ENCODE data around the gene RANBP10.

The RANBP10 gene

DNA sequence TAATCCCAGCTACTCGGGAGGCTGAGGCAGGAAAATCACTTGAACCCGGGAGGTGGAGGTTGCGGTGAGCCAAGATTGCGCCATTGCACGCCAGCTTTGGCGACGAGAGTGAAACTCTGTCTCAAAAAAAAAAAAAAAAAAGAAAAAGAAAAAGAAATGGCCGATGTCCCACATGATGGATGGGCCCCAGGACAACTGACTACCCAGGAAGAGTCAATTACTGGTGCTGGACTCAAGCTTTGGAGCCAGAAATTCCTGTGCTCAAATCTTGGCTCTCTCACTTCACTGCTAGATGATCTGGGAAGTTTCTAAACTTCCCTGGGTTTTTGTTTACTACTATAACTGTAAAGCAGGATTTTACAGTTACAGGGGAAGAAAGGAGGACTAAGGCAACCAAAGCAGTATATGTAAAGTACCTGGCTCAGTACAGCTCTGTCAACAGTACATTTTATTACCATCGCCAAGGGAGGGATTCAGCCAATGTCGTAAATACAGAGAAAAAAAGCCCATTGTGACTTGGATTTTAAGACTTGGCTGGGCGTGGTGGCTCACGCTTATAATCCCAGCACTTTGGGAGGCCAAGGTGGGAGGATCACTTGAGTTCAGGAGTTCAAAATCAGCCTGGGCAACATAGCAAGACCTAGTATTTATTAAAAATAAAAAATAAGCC, 127.9 kb downstream of the RANBP10 start:
- TF ChIP-seq GATA3 (IDR thresholded peaks at IDR 0.05; ENCODE audit: low read depth, low read length) (no peak), GATA2 (IDR thresholded peaks at IDR 0.05; ENCODE audit: low read depth, low read length) (no peak)

DNA sequence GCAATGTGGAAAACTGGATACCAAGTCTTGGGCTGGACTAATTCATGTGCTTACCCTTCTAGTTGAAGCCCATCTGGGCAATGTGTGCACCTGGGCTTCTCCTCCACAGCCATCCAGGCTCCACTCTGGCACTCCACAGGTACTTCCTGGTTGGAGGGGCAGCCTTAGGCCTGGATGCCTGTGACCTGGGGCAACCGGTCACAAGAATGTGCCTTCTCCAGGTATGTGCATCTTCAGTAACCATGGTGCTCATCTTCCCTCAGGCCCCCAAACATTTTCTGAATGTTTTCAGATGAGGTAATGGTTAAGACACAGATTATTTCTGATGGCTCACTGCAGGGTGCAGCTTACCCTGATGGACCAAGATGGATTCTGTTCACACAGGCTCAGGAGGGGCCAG, 128.6 kb downstream of the RANBP10 start:
- TF ChIP-seq GATA3 (IDR thresholded peaks at IDR 0.05; ENCODE audit: low read depth, low read length) = no peak
- no peak for TF ChIP-seq GATA2 (IDR thresholded peaks at IDR 0.05; ENCODE audit: low read depth, low read length)

DNA sequence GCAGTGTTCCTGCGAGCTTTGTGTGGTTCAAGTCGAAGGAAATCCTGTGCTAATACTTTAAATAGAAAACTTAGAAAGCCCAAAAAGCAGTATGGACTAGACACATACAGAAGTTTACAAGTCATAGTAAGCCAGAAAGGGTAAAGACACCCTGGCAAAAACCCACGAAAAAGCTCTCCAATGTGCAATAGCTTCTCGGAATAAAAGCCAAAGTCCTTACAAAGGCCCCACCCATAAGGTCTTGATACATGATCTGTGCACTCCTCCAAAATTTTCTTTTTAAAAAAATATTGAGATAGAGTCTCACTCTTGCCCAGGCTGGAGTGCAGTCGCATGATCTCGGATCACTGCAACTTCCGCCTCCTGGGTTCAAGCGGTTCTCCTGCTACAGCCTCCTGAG, 129.4 kb downstream of the RANBP10 start:
- no peak for TF ChIP-seq GATA2 (IDR thresholded peaks at IDR 0.05; ENCODE audit: low read depth, low read length)
- TF ChIP-seq GATA3 (IDR thresholded peaks at IDR 0.05; ENCODE audit: low read depth, low read length) = no peak

DNA sequence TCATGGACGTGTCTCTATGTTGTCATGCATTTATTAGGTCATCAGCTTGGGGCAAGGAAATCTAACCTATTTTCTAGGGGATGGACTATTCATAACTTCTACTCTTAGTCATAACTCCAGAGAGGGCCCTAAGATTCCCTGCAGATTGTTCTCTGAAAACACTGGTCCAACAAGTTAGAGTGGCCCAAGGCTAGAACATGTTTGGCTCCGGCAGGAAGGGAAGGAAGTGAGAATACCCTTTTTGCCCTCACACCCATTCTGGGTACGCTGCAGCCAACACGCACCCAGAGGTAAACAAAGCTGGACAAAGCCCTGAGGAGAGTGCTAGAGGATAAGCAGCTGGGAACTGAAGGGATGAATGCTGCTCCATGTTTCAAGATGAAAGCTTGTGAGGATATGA, 129.8 kb downstream of the RANBP10 start:
- TF ChIP-seq GATA3 (IDR thresholded peaks at IDR 0.05; ENCODE audit: low read depth, low read length) = no peak
- TF ChIP-seq GATA2 (IDR thresholded peaks at IDR 0.05; ENCODE audit: low read depth, low read length) = no peak

DNA sequence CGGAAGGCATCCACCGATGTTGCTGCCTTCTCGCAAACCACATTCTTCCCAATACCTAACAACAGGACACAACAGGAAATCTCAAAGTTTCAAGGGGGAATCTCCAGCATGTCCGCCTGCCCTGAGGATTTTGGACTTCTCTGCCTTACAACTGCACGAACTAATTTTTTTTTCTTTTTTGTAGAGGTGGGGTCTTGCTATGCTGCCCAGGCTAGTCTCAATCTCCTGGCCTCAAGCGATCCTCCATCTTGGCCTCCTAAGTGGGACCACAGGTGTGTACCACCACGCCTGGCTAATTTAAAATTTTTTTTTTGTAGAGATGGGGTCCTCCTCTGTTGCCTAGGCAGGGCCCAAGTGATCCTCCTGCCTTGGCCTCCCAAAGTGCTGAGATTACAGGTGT, 130.4 kb downstream of the RANBP10 start:
- no peak for TF ChIP-seq GATA3 (IDR thresholded peaks at IDR 0.05; ENCODE audit: low read depth, low read length)

DNA sequence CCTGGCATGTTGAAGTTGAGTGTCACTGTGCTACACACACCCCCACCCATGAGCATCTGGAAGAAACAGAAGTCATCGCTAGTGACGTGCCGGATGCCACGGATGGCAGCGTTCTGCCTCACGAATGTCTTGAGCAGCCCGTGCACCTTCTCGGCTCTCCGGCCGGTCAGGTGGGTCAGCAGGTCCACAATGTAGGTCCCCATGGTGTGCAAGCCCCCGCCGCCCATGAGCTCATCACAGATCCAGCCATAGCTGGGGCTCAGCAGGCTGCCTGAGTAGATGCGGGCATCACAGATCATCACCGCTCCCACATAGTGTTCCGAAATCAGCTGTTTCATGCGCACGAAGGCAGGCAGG, 130.8 kb downstream of the RANBP10 start:
- no peak for TF ChIP-seq GATA3 (IDR thresholded peaks at IDR 0.05; ENCODE audit: low read depth, low read length)
- TF ChIP-seq GATA2 (IDR thresholded peaks at IDR 0.05; ENCODE audit: low read depth, low read length) = no peak

DNA sequence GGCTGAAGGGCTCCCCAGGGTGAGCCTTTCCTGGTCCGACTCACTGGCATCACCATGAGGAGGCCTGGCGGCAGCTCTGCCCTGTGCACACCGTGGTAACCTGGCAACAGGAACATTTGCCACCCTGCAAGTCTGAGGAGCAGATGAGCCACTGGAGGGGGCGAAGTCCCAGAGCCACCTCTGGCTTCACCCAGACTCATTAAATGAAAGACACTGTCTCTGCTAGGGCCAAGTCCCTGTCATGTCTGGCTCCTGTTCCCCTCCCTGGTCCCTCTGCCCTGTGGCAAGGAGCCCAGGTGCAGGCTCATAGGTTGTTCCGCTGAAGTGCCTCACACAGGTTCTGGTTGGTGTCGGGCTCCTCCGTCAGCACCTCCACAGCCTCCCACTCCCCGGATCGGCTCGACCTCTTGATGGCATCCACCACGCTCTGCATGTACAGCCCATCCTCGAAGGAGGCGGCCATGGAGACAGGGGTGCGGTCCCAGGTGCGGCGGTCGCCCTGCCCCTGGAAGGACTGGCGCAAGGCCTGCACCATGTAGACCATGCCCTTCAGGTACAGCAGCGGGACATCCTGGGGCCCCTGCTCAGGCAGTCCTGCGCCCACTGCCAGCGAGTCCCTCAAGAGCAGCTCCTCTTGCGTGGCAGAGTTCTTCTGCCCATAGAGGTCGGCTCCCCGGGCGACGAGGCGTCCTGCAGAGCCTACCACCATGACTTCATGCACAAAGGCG, 131.3 kb downstream of the RANBP10 start:
- no peak for TF ChIP-seq GATA2 (IDR thresholded peaks at IDR 0.05; ENCODE audit: low read depth, low read length)

DNA sequence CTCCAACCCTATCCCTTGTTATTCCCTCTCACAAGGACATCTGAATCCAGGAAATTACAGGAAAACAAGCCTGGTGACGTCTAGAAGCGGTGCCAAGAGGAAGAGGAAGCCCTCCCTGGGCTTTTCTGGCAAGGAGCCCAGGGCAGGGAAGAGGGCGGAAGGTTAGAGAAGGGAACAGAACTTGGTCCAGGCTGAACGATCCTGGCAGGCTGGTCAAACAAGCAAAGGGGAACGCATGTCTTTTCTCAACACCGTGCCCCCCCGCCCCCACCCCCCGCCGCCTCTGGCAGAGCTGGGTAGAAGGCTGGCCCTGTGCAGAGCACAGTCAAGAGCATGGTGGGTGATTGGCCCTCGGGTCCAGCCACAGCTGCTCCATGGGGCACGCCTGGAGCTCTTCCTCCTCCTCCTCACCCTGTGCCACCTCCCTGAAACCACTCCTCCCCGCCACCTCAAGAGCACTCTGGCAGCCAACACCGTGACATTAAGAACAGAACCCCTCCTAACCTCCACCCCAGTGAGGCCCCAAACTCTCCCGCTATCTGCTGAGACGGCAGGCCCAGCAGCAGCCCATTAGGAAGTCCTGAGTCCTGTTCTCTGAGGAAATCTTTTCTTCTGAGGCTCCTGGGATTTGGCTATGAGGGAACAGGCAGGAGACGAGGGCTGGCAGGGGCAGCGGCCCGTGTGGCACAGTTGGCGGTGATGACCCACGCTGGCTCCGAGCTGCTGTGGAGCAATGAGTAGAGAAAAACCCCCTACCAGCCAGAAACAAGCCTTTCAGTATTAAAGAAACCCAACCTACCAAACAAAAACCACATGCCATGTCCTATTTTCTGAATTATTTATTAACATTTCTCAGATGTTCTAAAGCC, 132.4 kb downstream of the RANBP10 start:
- no peak for TF ChIP-seq GATA2 (IDR thresholded peaks at IDR 0.05; ENCODE audit: low read depth, low read length)
- no peak for TF ChIP-seq GATA3 (IDR thresholded peaks at IDR 0.05; ENCODE audit: low read depth, low read length)

Data from SH-SY5Y (cell line).